Smooth muscle cell (in vitro differentiated cells): ENCODE data around the gene CTTN. TPM values are rescaled to one million over a fixed set of nuclear protein-coding genes. Genes with fewer than 3 reads are reported as not detected.

ENCODE experiments used
- DNase-seq: peaks from one replicate; lab custom pipeline; 2025; ENCODE audit not compliant: unreplicated experiment; lab: John Stamatoyannopoulos, UW
- H2AFZ ChIP-seq: fragments of 200-600 bp; sonication (generic); 2 replicates; pipeline ENCODE4 v1.6.0; 2016; ENCODE audit warnings: antibody characterized with exemption, low read depth, mild to moderate bottlenecking
- H3F3A ChIP-seq: fragments of 200-600 bp; sonication (generic); 2 replicates; pipeline ENCODE4 v1.6.0; 2017; ENCODE audit warnings: antibody characterized with exemption, low read depth
- H3K27ac ChIP-seq: fragments of 200-600 bp; sonication (generic); 2 replicates; pipeline ENCODE4 v1.5.1; 2016; ENCODE audit warnings: low read depth, mild to moderate bottlenecking
- H3K27me3 ChIP-seq: fragments of 200-600 bp; sonication (generic); 2 replicates; pipeline ENCODE4 v1.6.1; 2016; ENCODE audit warnings: low read depth, mild to moderate bottlenecking
- H3K36me3 ChIP-seq: fragments of 200-600 bp; sonication (generic); 2 replicates; pipeline ENCODE4 v1.5.1; 2016; ENCODE audit warnings: low read depth
- H3K4me1 ChIP-seq: fragments of 200-600 bp; sonication (generic); 2 replicates; pipeline ENCODE4 v1.5.1; 2016; ENCODE audit warnings: low read depth
- H3K4me2 ChIP-seq: fragments of 200-600 bp; sonication (generic); 2 replicates; pipeline ENCODE4 v1.6.0; 2016; ENCODE audit warnings: mild to moderate bottlenecking
- H3K4me3 ChIP-seq: fragments of 200-600 bp; sonication (generic); 2 replicates; pipeline ENCODE4 v1.5.1; 2016; ENCODE audit warnings: mild to moderate bottlenecking
- H3K79me2 ChIP-seq: fragments of 200-600 bp; sonication (generic); 2 replicates; pipeline ENCODE4 v1.6.0; 2016; ENCODE audit warnings: low read depth, mild to moderate bottlenecking
- H3K9ac ChIP-seq: fragments of 200-600 bp; sonication (generic); 2 replicates; pipeline ENCODE4 v1.6.0; 2016; ENCODE audit warnings: low read depth
- H3K9me3 ChIP-seq: fragments of 200-600 bp; sonication (generic); replicated peaks from 2 replicates; pipeline ENCODE4 v1.5.1; 2016; ENCODE audit warnings: low read depth
- H4K20me1 ChIP-seq: fragments of 200-600 bp; sonication (generic); 2 replicates; pipeline ENCODE4 v1.6.0; 2016; ENCODE audit warnings: low read depth
- CTCF ChIP-seq: fragments of 200-600 bp; sonication (generic); IDR thresholded peaks from 2 replicates; pipeline ENCODE4 v1.5.1; 2017; ENCODE audit warnings: borderline replicate concordance, mild to moderate bottlenecking, antibody characterized with exemption; ENCODE audit not compliant: insufficient read depth, poor library complexity, severe bottlenecking
- WGBS: methylation state at CpG from one replicate; pipeline ENCODE4 v1.1.7; 2016; ENCODE audit warnings: low lambda C conversion rate; 5-methylcytosine and 5-hydroxymethylcytosine counted together
- polyA plus RNA-seq: library from polyadenylated mRNA; unstranded; fragments of >200 nt; fragmentation: Nextera tagmentation; extraction: Ambion mirVana; gene quantifications from 2 replicates; pipeline ENCODE4 v1.2.1, GENCODE V29; 2016
- total RNA-seq: library from RNA; depleted of rRNA; stranded (reverse); fragments of >200 nt; gene quantifications from 2 replicates; pipeline ENCODE4 v1.2.3, GENCODE V29; 2014

The CTTN gene
- total and polyA plus RNA-seq, 2 experiments from 2014 or later: 64.7 to 173 TPM

GRCh38 chr11:70427436-70427835, 29.1 kb downstream of the CTTN start:
- DNase-seq: no peak
- Histone ChIP-seq H2AFZ (no peak overlapping the region), H3K4me1 (no peaks in the 10 kb centered on the region), H3K79me2 (peaks cover 2% of the 10 kb centered on the region), H4K20me1 (peaks cover 98% of the 10 kb centered on the region), H3K9me3 (no peaks in the 10 kb centered on the region), H3K9ac (no peak overlapping the region), H3K27ac (no peak overlapping the region), H3K36me3 (peaks cover 4% of the 10 kb centered on the region), H3K27me3 (no peaks in the 10 kb centered on the region), H3K4me3 (no peak overlapping the region), H3K4me2 (no peak overlapping the region), H3F3A (no peaks in the 10 kb centered on the region)
- TF ChIP-seq CTCF: no peak
- WGBS: 98% methylated on average over 11 of the region's 11 CpGs

GRCh38 chr11:70428701-70429427, 30.5 kb downstream of the CTTN start:
- H4K20me1 ChIP-seq: peaks cover 91% of the 10 kb centered on the region

GRCh38 chr11:70429428-70429705, 31.0 kb downstream of the CTTN start:
- no peak for TF ChIP-seq CTCF
- peaks cover 11% of the 10 kb centered on the region for H3K36me3 ChIP-seq
- H3K4me2 ChIP-seq: no peak overlapping the region
- peaks cover 87% of the 10 kb centered on the region for H4K20me1 ChIP-seq
- no peaks in the 10 kb centered on the region for H3K79me2 ChIP-seq
- no peak overlapping the region for H2AFZ ChIP-seq
- H3K4me3 ChIP-seq: no peak overlapping the region
- DNase-seq: no peak
- no peaks in the 10 kb centered on the region for H3F3A ChIP-seq
- H3K4me1 ChIP-seq: no peaks in the 10 kb centered on the region
- 92% methylated on average over 8 of the region's 8 CpGs for WGBS
- no peak overlapping the region for H3K27ac ChIP-seq
- no peaks in the 10 kb centered on the region for H3K9me3 ChIP-seq
- no peak overlapping the region for H3K9ac ChIP-seq
- no peaks in the 10 kb centered on the region for H3K27me3 ChIP-seq

More at GRCh38 chr11:70428701-70429427, 30.5 kb downstream of the CTTN start:
- Histone ChIP-seq H3K4me2 (no peak overlapping the region), H3K36me3 (peaks cover 11% of the 10 kb centered on the region), H3K9ac (no peak overlapping the region), H3K4me3 (no peak overlapping the region), H3K4me1 (no peaks in the 10 kb centered on the region), H3F3A (no peaks in the 10 kb centered on the region), H3K27me3 (no peaks in the 10 kb centered on the region), H3K79me2 (no peaks in the 10 kb centered on the region), H2AFZ (no peak overlapping the region), H3K9me3 (no peaks in the 10 kb centered on the region), H3K27ac (no peak overlapping the region)
- no peak for TF ChIP-seq CTCF
- DNase-seq: no peak
- WGBS: 98% methylated on average over 18 of the region's 18 CpGs
